Bronchial epithelial cell (primary cell): ENCODE measurements around the gene LIPE. TPM values are rescaled to one million over a fixed set of nuclear protein-coding genes. Genes with fewer than 3 reads are reported as not detected.

ENCODE experiments used
- DNase-seq: peaks from one replicate; pipeline ENCODE4 v3.0.0-alpha.2; 2010; ENCODE audit warnings: low read depth
- FAIRE-seq: peaks from 2 replicates; lab custom pipeline; 2011; peaks lifted over from hg19 to GRCh38; lab: Jason Lieb, UNC
- H3K27me3 ChIP-seq: 2 replicates; pipeline ENCODE4 v1.5.1; 2011; ENCODE audit warnings: low read length; ENCODE audit not compliant: control insufficient read depth, insufficient read depth
- H3K36me3 ChIP-seq: 2 replicates; pipeline ENCODE4 v1.5.1; 2011; ENCODE audit warnings: low read length; ENCODE audit not compliant: control insufficient read depth, insufficient read depth
- H3K4me3 ChIP-seq: 2 replicates; pipeline ENCODE4 v1.5.1; 2011; ENCODE audit warnings: mild to moderate bottlenecking, low read depth, low read length, control low read depth
- CTCF ChIP-seq: IDR thresholded peaks from 2 replicates; pipeline ENCODE4 v1.5.1; 2011; ENCODE audit warnings: mild to moderate bottlenecking, moderate library complexity, low read length, control low read depth, inconsistent platforms; ENCODE audit not compliant: insufficient read depth, severe bottlenecking
- total RNA-seq: library from RNA; depleted of rRNA; stranded (reverse); fragments of >200 nt; gene quantifications from 2 replicates; pipeline ENCODE4 v1.2.1, GENCODE V29; 2014

Gene LIPE
- total RNA-seq, 1 donor from 2014 or later, result 7.6 TPM

GRCh38 chr19:42431486-42431885 is 4.3 kb upstream of the LIPE start:
- H3K36me3 ChIP-seq, result no peaks in the 10 kb centered on the region
- no peaks in the 10 kb centered on the region for H3K27me3 ChIP-seq
- H3K4me3 ChIP-seq, result no peak overlapping the region
- no peak for TF ChIP-seq CTCF
- FAIRE-seq, result no peak
- DNase-seq, result no peak

- H3K4me3 ChIP-seq, result no peak overlapping the region
- H3K27me3 ChIP-seq, result no peaks in the 10 kb centered on the region
- no peak for DNase-seq
- no peak for FAIRE-seq
- TF ChIP-seq CTCF, result no peak
- H3K36me3 ChIP-seq, result no peaks in the 10 kb centered on the region
Observed at GRCh38 chr19:42428676-42429075, 1.5 kb upstream of the LIPE start.

DNA sequence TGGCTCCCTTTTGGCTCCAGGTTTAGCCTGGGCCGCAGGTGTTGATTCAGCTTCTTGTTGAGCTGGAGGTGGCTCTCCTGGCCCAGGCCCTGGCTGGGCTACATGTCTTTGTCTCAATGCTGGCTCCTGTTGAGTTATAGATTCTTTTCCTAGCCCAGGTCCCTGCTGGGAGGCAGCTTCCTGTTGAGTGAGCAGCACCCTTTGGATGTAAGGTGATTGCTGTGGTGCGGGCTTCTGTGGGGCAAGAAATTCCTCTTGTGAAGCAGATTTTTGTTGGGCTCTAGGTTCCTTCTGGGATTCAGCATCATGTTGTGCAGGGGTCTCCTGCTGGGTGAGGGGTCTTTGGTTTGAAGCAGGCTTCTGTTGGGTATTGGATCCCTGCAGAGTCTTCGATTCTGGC is 545 bp downstream of the LIPE start:
- Histone ChIP-seq H3K4me3 (no peak overlapping the region), H3K36me3 (no peaks in the 10 kb centered on the region), H3K27me3 (no peaks in the 10 kb centered on the region)
- TF ChIP-seq CTCF, result no peak
- DNase-seq (no peak), FAIRE-seq (no peak)

GRCh38 chr19:42424712-42425131 is 2.5 kb downstream of the LIPE start:
- no peak for TF ChIP-seq CTCF
- FAIRE-seq, result no peak
- Histone ChIP-seq H3K27me3 (no peaks in the 10 kb centered on the region), H3K4me3 (no peak overlapping the region), H3K36me3 (no peaks in the 10 kb centered on the region)
- no peak for DNase-seq

GRCh38 chr19:42424345-42424707 is 2.9 kb downstream of the LIPE start:
- Histone ChIP-seq H3K4me3 (no peak overlapping the region), H3K27me3 (no peaks in the 10 kb centered on the region), H3K36me3 (no peaks in the 10 kb centered on the region)
- FAIRE-seq, result no peak
- no peak for DNase-seq
- no peak for TF ChIP-seq CTCF
